ENCODE data around the gene DUSP22.

GRCh38 chr6:329888-330691, 37.8 kb downstream of the DUSP22 start:
- TF ChIP-seq CTCF (IDR thresholded peaks at IDR 0.05) = no peak
- TF ChIP-seq POLR2A (IDR thresholded peaks at IDR 0.05) = no peak
- no peak for TF ChIP-seq POLR2AphosphoS5 (IDR thresholded peaks at IDR 0.05)
- TF ChIP-seq EP300 (IDR thresholded peaks at IDR 0.05) = no peak
